HG02870 (cell line): Measurements from ENCODE around the gene MINAR1.
"Not testable (repeated sequence)": the region's sequence is repeated elsewhere in the genome, so short reads cannot be mapped to it uniquely, and the experiment has no call there.

Experiments
- ATAC-seq: cut with Tn5 transposase; IDR thresholded peaks from one replicate; pipeline ENCODE4 v1.9.1; 2021; ENCODE audit warnings: mild to moderate bottlenecking, moderate library complexity; ENCODE audit not compliant: unreplicated experiment

MINAR1 gene

GRCh38 chr15:79431636-79432344, at the start of gene MINAR1:
MINAR1 (plus strand) TSS chr15:79432336; CDS start chr15:79456148, 23,812 bp downstream.
- no peak for ATAC-seq

DNA sequence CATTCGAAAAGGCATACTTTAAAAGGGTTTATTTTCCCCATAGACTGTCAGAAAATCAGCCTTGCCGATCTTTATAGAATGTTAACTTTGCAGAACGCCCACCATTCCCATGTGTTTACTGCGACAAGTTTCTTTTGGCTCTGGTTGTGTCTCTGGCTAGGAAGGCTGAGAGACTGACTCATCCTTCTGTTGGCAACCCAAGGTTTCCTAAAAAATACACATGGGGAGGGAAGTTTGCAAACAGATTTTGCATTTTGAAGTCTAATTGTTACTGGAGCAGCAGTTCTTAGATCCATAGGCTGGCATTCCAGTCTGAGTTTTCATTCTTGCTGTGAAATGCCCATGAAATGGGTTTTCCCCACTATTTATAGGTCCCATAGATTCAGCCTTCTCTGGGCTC, 37.9 kb upstream of the MINAR1 start:
- ATAC-seq, result no peak

DNA sequence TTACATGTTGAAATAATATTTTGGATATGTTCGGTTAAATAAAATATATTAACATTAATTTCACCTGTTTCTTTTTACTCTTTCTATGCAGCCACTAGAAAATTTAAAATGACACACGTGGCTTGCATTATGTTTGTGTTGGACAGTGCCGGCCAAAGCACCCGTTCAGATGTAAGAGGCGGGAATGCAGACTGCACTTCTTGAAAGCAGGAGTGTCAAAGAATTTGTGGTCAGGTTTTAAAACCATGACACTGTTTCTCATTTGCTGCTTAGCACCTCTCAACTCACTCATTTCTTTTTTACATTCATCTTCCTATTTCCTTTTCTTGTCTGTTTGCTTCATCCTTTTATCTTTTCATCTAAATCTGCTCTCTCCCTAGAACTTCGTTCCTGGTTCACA, 35.3 kb upstream of the MINAR1 start:
- ATAC-seq, result no peak

DNA sequence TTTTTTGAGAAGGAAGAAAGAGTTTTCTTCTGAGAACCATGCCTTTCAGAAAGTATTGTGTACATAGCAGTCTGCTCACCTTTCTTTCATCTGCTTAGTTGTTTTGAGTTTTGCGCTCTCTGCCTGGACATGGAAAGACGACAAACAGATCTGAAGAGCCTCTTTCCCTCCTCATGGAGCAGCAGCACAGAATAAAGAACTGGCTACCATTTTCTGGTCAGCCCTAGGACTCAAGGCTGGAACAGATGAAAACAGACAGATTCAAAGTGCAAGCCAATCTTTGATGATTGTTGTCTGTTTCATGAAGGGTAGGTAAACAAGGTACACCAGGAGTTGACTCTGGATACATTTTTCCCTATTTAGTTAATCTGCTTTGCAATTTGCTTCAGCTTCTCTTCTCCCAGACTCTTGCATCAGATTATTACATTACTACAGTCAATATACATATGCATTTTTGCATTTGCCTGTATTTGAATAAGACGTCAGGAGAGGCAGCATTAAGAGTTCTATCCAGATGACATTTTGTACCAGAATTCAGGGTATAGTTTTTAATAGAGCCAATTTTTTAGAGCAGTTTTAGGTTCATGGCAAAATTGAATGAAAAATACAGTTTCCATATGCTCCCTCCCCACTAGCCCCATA, 34.7 kb upstream of the MINAR1 start:
- ATAC-seq, result no peak

- no peak for ATAC-seq
Observed at GRCh38 chr15:79399606-79400005, 32.5 kb upstream of the MINAR1 start.

- ATAC-seq, result no peak
Observed at GRCh38 chr15:79400650-79401049, 31.5 kb upstream of the MINAR1 start.

GRCh38 chr15:79401301-79401700, 30.8 kb upstream of the MINAR1 start:
- ATAC-seq, result no peak

DNA sequence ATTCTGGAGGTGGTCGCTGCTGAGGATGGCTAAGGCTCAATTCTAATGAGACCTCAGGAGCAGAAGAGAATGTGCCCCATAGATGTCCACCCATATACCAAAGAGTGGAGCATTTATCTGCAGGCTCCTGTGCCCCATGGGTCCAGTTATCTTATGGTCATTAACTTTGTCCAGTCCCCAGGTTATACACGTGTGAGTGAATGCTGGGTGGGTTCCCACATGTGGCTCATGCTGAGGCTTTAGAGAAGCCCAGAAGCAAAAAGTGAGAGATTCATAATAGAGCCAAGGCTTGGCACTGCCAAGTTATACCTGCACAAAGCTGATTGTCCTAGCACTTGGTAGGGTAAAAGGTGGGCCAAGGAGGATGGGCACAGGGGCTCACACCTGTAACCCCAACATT, 30.0 kb upstream of the MINAR1 start:
- no peak for ATAC-seq

DNA sequence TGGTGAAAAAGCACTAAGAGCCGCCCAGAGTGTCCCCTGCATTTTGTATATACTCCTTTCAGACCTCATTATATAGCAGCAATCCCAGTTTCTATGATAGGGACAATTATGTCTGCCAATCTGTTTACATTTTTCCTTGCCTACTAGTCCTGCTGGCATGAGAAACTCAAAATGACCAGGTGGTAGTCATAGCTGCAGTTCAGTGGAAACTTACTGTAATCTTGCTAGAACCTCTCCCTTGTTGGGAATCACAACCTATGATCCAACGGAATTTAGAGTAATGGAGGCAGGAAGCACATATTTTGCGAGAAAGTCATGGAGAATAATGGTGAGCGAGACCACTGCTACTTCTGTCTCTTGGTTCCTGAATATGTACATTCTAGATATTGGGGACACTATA, 28.6 kb upstream of the MINAR1 start:
- ATAC-seq, result no peak

- ATAC-seq, result no peak
Observed at GRCh38 chr15:79406210-79406609, 25.9 kb upstream of the MINAR1 start.

GRCh38 chr15:79408041-79408440, 24.1 kb upstream of the MINAR1 start:
- ATAC-seq, result no peak

DNA sequence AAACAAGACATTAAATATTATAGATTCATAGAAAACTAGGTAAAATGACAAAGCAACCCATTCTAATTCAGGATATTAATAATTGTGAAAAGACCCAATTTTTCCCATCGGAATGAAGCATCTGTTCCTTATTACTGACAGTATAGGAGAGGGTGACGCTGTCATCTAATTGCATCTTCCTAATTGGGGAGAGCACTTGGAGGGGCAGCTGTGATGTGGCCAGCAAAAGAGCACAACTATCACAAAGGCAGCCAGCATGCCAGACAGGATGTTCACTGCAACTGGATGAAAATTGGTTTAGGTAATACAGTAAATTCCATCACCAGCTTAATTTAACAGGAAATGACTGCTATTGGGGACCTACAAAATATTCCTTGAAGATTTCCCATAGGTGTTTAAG, 21.9 kb upstream of the MINAR1 start:
- ATAC-seq, result no peak

GRCh38 chr15:79412010-79412409, 20.1 kb upstream of the MINAR1 start:
- no peak for ATAC-seq

GRCh38 chr15:79412429-79412828, 19.7 kb upstream of the MINAR1 start:
- no peak for ATAC-seq

DNA sequence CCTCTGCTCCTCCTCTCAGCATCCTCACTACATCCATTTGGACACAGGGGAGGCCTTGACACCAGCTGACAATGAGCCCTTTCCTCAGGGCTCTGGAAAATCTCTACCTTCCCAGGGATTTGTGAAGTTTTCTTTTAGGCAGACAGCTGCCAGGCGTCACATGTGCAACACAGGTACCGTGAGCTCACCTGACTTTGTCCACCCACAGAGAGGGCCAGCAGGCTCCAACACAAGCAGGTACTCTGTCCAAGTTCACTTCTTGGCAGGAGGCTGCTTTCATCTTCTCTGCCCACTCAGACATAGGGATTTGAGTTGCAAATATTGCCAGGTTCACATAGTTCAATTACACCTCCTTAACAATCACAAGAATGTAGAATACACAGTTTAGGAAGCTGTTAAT, 15.3 kb upstream of the MINAR1 start:
- ATAC-seq, result no peak

GRCh38 chr15:79418693-79419279, 13.3 kb upstream of the MINAR1 start:
- no peak for ATAC-seq

DNA sequence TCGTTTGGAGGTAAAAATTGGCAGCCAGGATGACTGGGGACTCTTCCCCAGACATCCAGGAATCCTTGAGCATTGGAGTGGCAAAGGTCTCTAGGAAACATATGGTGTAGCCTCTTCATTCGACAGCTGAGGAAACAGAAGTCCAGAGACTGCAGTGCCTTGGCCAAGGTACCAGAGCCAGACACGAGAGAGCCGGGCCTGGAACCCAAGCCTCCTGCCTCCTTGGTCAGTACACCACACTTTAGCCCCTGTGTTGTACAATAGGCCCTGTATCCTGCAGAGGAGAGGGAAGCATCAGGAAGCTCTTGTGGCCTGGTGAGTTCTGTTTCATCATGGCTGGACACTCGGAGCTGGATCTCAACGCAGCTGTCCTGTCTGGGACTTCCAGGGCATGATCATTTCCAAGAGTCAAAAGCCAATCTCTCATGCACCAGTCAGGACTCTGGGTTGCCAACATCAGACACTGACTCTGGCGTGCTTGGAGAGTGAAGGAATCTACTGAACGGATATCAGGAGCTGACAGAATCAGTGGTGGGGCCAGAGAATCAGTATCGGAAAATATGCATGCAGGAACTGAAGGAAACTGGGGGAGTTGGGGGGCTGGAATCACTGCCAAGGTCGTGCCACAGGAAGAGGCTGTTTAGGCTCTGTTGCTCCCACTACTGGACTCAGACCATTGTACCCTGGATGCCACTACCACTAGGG, 6.4 kb upstream of the MINAR1 start:
- no peak for ATAC-seq

- not testable (repeated sequence) for ATAC-seq
Observed at GRCh38 chr15:79426899-79427298, 5.2 kb upstream of the MINAR1 start.

DNA sequence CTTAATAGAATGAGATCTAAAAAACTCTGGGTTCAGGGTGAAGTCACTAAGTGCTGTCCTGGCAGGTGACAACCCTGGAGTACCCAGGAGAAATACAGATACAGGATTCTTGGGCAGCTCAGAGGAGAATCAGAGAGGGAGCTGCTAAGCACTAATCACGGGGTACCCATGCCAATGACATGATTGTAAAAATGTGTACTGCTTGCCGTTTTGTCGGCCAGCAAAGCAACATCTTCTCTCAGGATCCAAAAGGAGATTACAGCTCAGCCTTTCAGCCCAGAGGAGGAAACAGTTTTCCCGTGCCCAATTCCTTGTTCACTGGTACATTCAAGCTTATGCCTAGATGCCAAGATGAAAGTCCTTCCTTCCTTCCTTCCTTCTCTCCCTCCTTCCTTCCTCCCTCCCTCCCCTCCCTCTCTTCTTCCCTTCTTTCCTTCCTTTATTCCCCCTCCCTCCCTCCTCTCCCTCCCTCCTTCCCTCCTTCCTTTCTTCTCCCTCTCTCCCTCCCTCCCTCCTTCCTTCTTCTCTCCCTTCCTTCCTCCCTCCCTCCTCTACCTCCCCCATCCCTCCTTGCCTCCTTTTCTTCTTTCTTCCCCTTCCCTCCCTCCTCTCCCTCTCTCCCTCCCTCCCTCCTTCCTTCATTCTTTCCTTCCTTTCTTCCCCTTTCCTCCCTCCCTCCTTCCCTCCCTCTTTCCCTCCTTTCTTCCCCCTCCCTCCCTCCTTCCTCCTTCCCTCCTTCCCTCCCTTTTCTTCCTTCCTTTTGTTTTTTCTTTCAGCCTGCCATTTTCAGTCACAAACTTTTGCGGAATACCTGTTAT, 4.1 kb upstream of the MINAR1 start:
- ATAC-seq, result no peak

- ATAC-seq, result no peak
Observed at GRCh38 chr15:79430901-79431635, 1.1 kb upstream of the MINAR1 start.
